ENCODE data around the gene TP53BP1.

Gene TP53BP1

DNA sequence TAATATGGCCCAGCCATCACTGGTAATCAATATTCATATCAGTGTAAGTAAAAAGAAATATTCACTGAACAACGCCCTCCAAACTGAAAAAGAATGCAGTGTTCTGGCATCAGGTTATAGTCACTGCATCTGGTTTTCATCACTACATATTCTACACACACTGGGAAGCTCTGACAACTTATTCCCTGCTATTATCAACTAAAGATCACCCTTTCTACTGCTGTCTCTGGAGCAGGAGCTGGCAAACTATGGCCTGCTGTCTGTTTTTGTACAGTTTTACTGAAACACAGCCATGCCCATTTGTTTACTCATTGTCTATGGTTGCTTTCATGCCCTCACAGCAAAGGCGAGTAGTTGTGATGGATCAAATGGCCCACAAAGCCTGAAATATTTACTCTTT is 86.8 kb downstream of the TP53BP1 start:
- H3K4me3 ChIP-seq (ENCODE audit: low read length), result no peak overlapping the region
- no peak overlapping the region for H2AFZ ChIP-seq (ENCODE audit: low read length)
- H3K27me3 ChIP-seq (replicated peaks; ENCODE audit: insufficient read depth, low read length), result no peaks in the 10 kb centered on the region
- no peak for DNase-seq
- no peak overlapping the region for H3K4me2 ChIP-seq (ENCODE audit: low read depth, low read length)
- no peaks in the 10 kb centered on the region for H3K79me2 ChIP-seq (ENCODE audit: low read length)
- no peak overlapping the region for H3K9ac ChIP-seq (ENCODE audit: low read length)
- H3F3A ChIP-seq (ENCODE audit: insufficient read depth, low read length), result no peaks in the 10 kb centered on the region
- TF ChIP-seq EZH2phosphoT487 (IDR thresholded peaks at IDR 0.05; ENCODE audit: low read length) (no peak), EZH2 (optimal IDR thresholded peaks at IDR 0.05; ENCODE audit: low read depth, low read length) (no peak)
- TF ChIP-seq, protein P1, sequence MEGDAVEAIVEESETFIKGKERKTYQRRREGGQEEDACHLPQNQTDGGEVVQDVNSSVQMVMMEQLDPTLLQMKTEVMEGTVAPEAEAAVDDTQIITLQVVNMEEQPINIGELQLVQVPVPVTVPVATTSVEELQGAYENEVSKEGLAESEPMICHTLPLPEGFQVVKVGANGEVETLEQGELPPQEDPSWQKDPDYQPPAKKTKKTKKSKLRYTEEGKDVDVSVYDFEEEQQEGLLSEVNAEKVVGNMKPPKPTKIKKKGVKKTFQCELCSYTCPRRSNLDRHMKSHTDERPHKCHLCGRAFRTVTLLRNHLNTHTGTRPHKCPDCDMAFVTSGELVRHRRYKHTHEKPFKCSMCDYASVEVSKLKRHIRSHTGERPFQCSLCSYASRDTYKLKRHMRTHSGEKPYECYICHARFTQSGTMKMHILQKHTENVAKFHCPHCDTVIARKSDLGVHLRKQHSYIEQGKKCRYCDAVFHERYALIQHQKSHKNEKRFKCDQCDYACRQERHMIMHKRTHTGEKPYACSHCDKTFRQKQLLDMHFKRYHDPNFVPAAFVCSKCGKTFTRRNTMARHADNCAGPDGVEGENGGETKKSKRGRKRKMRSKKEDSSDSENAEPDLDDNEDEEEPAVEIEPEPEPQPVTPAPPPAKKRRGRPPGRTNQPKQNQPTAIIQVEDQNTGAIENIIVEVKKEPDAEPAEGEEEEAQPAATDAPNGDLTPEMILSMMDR (IDR thresholded peaks at IDR 0.05; ENCODE audit: low read length), result no peak
- no peaks in the 10 kb centered on the region for H3K9me3 ChIP-seq (replicated peaks; ENCODE audit: insufficient read depth, low read length)
- H3K9me2 ChIP-seq (replicated peaks; ENCODE audit: insufficient read depth, low read length), result no peaks in the 10 kb centered on the region
- no peaks in the 10 kb centered on the region for H3K4me1 ChIP-seq (ENCODE audit: low read length)
- peaks cover 3% of the 10 kb centered on the region; the same call in 1 of the 2 replicates for H3K36me3 ChIP-seq (replicated peaks; ENCODE audit: insufficient read depth, low read length)
- no peaks in the 10 kb centered on the region for H4K20me1 ChIP-seq (ENCODE audit: insufficient read depth, low read length)
- H3K27ac ChIP-seq (ENCODE audit: low read length), result no peak overlapping the region

DNA sequence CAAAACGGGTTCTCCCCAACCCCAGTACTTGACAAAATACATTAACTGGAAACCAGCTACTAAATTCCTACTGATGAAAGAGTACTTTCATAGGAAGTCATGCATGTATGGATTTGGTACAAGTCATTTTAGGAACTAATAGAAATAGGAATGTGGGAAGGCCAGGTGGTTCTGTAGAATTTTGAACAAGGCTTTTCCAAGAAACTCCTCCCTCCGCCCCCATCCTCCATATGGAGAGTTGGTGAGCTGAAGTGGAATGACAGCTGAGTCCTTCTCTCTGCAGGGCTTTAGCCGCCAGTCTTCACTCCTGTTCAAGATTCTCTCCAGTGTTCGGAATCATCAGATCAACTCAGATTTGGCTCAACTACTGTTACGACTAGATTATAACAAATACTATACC is 88.8 kb downstream of the TP53BP1 start:
- Histone ChIP-seq H3K4me3 (ENCODE audit: low read length) (no peak overlapping the region), H3K4me1 (ENCODE audit: low read length) (no peaks in the 10 kb centered on the region), H3K36me3 (replicated peaks; ENCODE audit: insufficient read depth, low read length) (peaks cover 3% of the 10 kb centered on the region), H3K79me2 (ENCODE audit: low read length) (no peaks in the 10 kb centered on the region), H4K20me1 (ENCODE audit: insufficient read depth, low read length) (no peaks in the 10 kb centered on the region), H3K4me2 (ENCODE audit: low read depth, low read length) (no peak overlapping the region), H3K27ac (ENCODE audit: low read length) (no peak overlapping the region), H3F3A (ENCODE audit: insufficient read depth, low read length) (no peaks in the 10 kb centered on the region), H3K9me3 (replicated peaks; ENCODE audit: insufficient read depth, low read length) (no peaks in the 10 kb centered on the region), H2AFZ (ENCODE audit: low read length) (no peak overlapping the region), H3K27me3 (replicated peaks; ENCODE audit: insufficient read depth, low read length) (no peaks in the 10 kb centered on the region), H3K9ac (ENCODE audit: low read length) (no peak overlapping the region), H3K9me2 (replicated peaks; ENCODE audit: insufficient read depth, low read length) (no peaks in the 10 kb centered on the region)
- TF ChIP-seq EZH2phosphoT487 (IDR thresholded peaks at IDR 0.05; ENCODE audit: low read length) (no peak), EZH2 (optimal IDR thresholded peaks at IDR 0.05; ENCODE audit: low read depth, low read length) (no peak)
- TF ChIP-seq, protein P1 (IDR thresholded peaks at IDR 0.05; ENCODE audit: low read length), result no peak
- no peak for DNase-seq

DNA sequence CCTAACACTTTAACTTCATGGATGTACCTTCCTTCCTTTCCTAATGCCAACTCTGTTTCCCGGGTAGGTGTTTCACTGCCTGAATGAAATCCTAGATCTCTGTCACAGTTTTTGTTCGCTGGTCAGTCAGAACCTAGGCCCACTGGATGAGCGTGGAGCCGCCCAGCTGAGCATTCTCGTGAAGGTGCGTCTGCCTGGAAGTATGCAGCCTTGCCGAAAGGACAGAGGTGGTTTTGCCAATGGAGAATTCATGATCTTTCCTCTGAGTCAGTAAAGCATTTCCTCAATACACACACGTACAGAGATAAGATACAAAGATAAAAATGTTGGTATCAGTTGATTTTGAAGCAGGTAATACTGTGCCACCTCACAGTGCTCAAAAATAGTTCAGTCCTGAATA is 89.3 kb downstream of the TP53BP1 start:
- no peaks in the 10 kb centered on the region for H3K27me3 ChIP-seq (replicated peaks; ENCODE audit: insufficient read depth, low read length)
- no peaks in the 10 kb centered on the region for H4K20me1 ChIP-seq (ENCODE audit: insufficient read depth, low read length)
- no peak overlapping the region for H3K4me3 ChIP-seq (ENCODE audit: low read length)
- H3K4me2 ChIP-seq (ENCODE audit: low read depth, low read length), result no peak overlapping the region
- no peaks in the 10 kb centered on the region for H3K79me2 ChIP-seq (ENCODE audit: low read length)
- no peaks in the 10 kb centered on the region for H3K9me3 ChIP-seq (replicated peaks; ENCODE audit: insufficient read depth, low read length)
- no peak overlapping the region for H2AFZ ChIP-seq (ENCODE audit: low read length)
- no peak for DNase-seq
- no peaks in the 10 kb centered on the region for H3K9me2 ChIP-seq (replicated peaks; ENCODE audit: insufficient read depth, low read length)
- no peaks in the 10 kb centered on the region for H3F3A ChIP-seq (ENCODE audit: insufficient read depth, low read length)
- no peak overlapping the region for H3K9ac ChIP-seq (ENCODE audit: low read length)
- H3K4me1 ChIP-seq (ENCODE audit: low read length), result no peaks in the 10 kb centered on the region
- H3K36me3 ChIP-seq (replicated peaks; ENCODE audit: insufficient read depth, low read length), result peaks cover 3% of the 10 kb centered on the region
- H3K27ac ChIP-seq (ENCODE audit: low read length), result no peak overlapping the region
- no peak for TF ChIP-seq EZH2phosphoT487 (IDR thresholded peaks at IDR 0.05; ENCODE audit: low read length)
- no peak for TF ChIP-seq EZH2 (optimal IDR thresholded peaks at IDR 0.05; ENCODE audit: low read depth, low read length)
- TF ChIP-seq, protein P1 (IDR thresholded peaks at IDR 0.05; ENCODE audit: low read length), result no peak
